Prostate gland (tissue), 2 donors: ENCODE data around the gene PNPLA5. TPM values are rescaled to one million over a fixed set of nuclear protein-coding genes. Genes with fewer than 3 reads are reported as not detected.

Source experiments
- DNase-seq: peaks from one replicate; pipeline ENCODE4 v3.0.0-alpha.2; 2019; ENCODE audit warnings: low spot score
- H3K27ac ChIP-seq, 2 donors: fragments of 200-600 bp; sonication (generic); 2 replicates each; pipeline ENCODE4 v1.5.1; 2017 to 2019
- H3K27me3 ChIP-seq: fragments of 200-600 bp; sonication (generic); replicated peaks from 2 replicates; pipeline ENCODE4 v1.5.1; 2019; ENCODE audit not compliant: insufficient read depth
- H3K36me3 ChIP-seq, 2 donors: fragments of 200-600 bp; sonication (generic); 1 replicate in 1 of 2; 2 replicates in 1 of 2; pipeline versions ENCODE4 v1.5.1 to v1.8.1; 2017 to 2019
- H3K4me1 ChIP-seq: fragments of 200-600 bp; sonication (generic); replicated peaks from 2 replicates; pipeline ENCODE4 v1.5.1; 2019
- H3K4me3 ChIP-seq, 2 donors: fragments of 200-600 bp; sonication (generic); 2 replicates each; pipeline ENCODE4 v1.5.1; 2017 to 2019
- H3K9me3 ChIP-seq: fragments of 200-600 bp; sonication (generic); 2 replicates; pipeline ENCODE4 v1.5.1; 2017
- POLR2A ChIP-seq: fragments of 450-650 bp; IDR thresholded peaks from one replicate; pipeline ENCODE4 v1.6.1; 2016; ENCODE audit warnings: antibody characterized with exemption, mild to moderate bottlenecking
- POLR2AphosphoS5 ChIP-seq: sonication (generic); formaldehyde crosslinking; IDR thresholded peaks from one replicate; pipeline ENCODE4 v1.6.1; 2017; ENCODE audit warnings: antibody characterized with exemption
- WGBS: methylation state at CpG from one replicate; pipeline ENCODE4 v1.1.5; 2018; 5-methylcytosine and 5-hydroxymethylcytosine counted together
- intact Hi-C: fragments of 100-400 bp; cut with DNase I; formaldehyde crosslinking; loops from one replicate; pipeline ENCODE4 v1.14.2; 2022
- total RNA-seq, 2 donors: library from RNA; depleted of rRNA; stranded (reverse); fragments of >200 nt; gene quantifications; one replicate each; pipeline ENCODE4 v1.1.0, GENCODE V29; 2016
- TF ChIP-seq, protein P1 (sequence below), 4 experiments: fragments of 200-600 bp in 2 of 4; fragments of 450-650 bp in 2 of 4; sonication (generic) in 2 of 4; IDR thresholded peaks; 1 replicate in 3 of 4; 2 replicates in 1 of 4; pipeline ENCODE4 v1.5.1; 2016 to 2019; ENCODE audit warnings: antibody characterized with exemption in 4 of 4, mild to moderate bottlenecking in 2 of 4, moderate library complexity in 2 of 4

PNPLA5 gene
- total RNA-seq, 2 donors from 2014 or later: not detected

DNA sequence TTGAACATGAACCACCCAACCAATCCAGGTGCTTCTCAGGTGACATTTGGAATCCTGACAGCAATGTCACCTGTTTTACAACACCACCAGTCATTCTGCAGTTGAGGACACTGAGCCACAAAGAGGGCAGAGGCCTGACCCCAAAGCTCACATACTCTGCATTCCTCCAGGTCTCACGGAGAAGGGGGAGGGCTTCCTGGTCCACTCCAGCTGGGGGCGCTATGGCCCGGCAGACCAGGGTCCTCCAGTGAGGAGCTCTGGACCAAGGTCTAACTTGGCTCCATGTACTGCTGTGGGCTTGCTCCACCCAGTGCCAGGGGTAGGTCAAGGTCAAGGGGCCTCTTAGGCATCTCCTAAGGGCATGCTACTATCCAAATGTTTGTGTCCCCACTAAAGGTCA, 30.3 kb upstream of the PNPLA5 start:
- H3K4me3 ChIP-seq: no peak overlapping the region
- intact Hi-C loops: no loop called here
- no peaks in the 10 kb centered on the region for H3K9me3 ChIP-seq
- no peaks in the 10 kb centered on the region for H3K36me3 ChIP-seq
- TF ChIP-seq, protein P1, sequence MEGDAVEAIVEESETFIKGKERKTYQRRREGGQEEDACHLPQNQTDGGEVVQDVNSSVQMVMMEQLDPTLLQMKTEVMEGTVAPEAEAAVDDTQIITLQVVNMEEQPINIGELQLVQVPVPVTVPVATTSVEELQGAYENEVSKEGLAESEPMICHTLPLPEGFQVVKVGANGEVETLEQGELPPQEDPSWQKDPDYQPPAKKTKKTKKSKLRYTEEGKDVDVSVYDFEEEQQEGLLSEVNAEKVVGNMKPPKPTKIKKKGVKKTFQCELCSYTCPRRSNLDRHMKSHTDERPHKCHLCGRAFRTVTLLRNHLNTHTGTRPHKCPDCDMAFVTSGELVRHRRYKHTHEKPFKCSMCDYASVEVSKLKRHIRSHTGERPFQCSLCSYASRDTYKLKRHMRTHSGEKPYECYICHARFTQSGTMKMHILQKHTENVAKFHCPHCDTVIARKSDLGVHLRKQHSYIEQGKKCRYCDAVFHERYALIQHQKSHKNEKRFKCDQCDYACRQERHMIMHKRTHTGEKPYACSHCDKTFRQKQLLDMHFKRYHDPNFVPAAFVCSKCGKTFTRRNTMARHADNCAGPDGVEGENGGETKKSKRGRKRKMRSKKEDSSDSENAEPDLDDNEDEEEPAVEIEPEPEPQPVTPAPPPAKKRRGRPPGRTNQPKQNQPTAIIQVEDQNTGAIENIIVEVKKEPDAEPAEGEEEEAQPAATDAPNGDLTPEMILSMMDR (IDR thresholded peaks at IDR 0.05): no peak
- TF ChIP-seq POLR2A (no peak), POLR2AphosphoS5 (no peak)
- H3K27me3 ChIP-seq: no peaks in the 10 kb centered on the region
- H3K4me1 ChIP-seq: no peaks in the 10 kb centered on the region
- 82% methylated on average over 3 of the region's 3 CpGs for WGBS
- H3K27ac ChIP-seq: no peak overlapping the region
- no peak for DNase-seq

DNA sequence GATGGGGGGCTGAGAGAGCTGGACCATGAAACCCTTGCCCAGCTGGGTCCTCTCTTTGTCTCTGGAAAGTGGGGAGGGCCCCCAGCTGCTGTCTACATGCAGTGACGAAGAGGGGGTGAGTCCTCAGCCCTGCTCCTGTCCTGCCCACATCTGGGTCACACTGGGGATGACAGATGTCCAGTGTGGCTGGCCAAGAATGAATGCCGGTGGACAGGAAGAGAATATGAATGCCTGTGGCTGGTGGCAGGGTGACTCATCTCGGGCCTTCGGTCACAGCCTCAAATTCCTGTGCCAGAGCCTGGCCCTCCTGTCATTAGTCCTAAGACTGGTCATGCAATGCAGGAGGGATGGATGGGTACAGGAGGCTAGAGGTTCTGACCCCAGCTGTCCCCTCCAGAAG, 29.6 kb upstream of the PNPLA5 start:
- H3K9me3 ChIP-seq: no peaks in the 10 kb centered on the region
- H3K27ac ChIP-seq: no peak overlapping the region
- no peaks in the 10 kb centered on the region for H3K36me3 ChIP-seq
- intact Hi-C loops: no loop called here
- no peak overlapping the region for H3K4me3 ChIP-seq
- no peak for TF ChIP-seq POLR2A
- TF ChIP-seq, protein P1 (IDR thresholded peaks at IDR 0.05): no peak
- no peak for TF ChIP-seq POLR2AphosphoS5
- WGBS: 34% methylated on average over 4 of the region's 4 CpGs
- no peaks in the 10 kb centered on the region for H3K4me1 ChIP-seq
- no peak for DNase-seq
- H3K27me3 ChIP-seq: no peaks in the 10 kb centered on the region

DNA sequence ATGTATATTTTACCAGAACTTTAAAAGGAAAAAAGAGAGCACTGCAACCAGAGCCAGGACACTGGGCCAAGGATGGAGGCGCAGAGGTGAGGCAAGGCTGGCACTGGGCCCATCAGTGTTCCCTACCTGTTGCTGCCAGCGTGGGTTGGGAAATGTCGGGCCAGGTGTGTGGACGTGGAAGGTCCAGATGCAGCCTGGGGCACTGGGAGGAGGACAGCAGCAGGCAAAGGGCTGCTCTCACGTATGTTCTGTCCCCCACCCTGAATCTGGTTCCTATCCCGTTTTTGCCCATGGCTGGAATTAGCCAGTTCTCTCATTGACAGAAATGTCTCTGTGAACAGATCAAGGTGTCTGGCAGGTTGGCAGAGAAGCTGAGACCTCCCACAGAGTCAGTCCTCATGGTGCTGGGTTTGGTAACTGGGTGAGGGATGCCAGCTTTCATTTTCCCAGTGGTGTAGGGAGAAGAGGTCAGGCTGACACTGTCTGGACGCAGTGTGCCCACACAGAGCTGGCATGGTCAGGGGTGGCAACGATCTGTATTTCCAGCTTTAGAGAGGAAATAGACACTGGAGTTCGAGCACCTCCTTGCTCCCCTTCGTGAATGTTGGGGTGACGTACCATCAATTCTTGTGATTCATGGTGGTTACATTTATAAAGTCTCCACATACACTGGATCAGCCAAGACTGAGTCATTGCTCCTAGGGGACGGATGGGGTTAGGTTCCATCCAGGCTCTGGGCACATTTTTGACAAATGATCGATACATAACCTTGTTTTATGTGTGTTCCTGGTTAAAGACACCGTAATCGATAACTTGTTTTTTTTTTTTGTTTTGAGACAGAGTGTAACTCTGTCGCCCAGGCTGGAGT, 27.5 kb upstream of the PNPLA5 start:
- DNase-seq: peak; percentile 58

DNA sequence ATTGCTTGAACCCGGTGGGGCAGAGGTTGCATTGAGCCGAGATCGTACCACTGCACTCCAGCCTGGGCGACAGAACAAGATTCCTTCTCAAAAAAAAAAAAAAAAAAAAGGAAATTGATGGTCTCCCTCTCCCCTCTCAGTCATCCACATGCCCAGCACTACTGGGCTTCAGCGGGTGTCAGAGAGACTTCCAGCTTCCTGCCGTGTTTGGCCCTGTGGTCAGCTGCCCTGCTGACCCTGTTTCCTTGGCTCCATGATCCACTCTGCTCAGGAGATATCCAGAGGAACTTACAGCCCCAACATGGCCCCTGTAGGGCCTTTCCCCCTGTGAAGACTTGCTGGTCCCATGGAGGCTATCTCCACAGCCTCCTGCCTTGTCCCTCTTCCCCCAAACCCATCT, 25.7 kb upstream of the PNPLA5 start:
- no peaks in the 10 kb centered on the region for H3K9me3 ChIP-seq
- 89% methylated on average over 6 of the region's 6 CpGs for WGBS
- H3K4me1 ChIP-seq: no peaks in the 10 kb centered on the region
- intact Hi-C loops: no loop called here
- no peaks in the 10 kb centered on the region for H3K27me3 ChIP-seq
- H3K36me3 ChIP-seq: no peaks in the 10 kb centered on the region
- H3K4me3 ChIP-seq: no peak overlapping the region
- H3K27ac ChIP-seq: no peak overlapping the region
- TF ChIP-seq, protein P1 (IDR thresholded peaks at IDR 0.05): no peak
- no peak for TF ChIP-seq POLR2A
- TF ChIP-seq POLR2AphosphoS5: no peak
- no peak for DNase-seq

More for the DNA sequence above, 27.5 kb upstream of the PNPLA5 start:
- 67% methylated on average over 16 of the region's 16 CpGs for WGBS
- Histone ChIP-seq H3K4me3 (no peak overlapping the region), H3K9me3 (no peaks in the 10 kb centered on the region), H3K27me3 (no peaks in the 10 kb centered on the region), H3K36me3 (no peaks in the 10 kb centered on the region), H3K4me1 (no peaks in the 10 kb centered on the region), H3K27ac (no peak overlapping the region)
- intact Hi-C loops: no loop called here
- no peak for TF ChIP-seq POLR2A
- peak; percentile 45 for TF ChIP-seq POLR2AphosphoS5
- TF ChIP-seq, protein P1 (IDR thresholded peaks at IDR 0.05): no peak

DNA sequence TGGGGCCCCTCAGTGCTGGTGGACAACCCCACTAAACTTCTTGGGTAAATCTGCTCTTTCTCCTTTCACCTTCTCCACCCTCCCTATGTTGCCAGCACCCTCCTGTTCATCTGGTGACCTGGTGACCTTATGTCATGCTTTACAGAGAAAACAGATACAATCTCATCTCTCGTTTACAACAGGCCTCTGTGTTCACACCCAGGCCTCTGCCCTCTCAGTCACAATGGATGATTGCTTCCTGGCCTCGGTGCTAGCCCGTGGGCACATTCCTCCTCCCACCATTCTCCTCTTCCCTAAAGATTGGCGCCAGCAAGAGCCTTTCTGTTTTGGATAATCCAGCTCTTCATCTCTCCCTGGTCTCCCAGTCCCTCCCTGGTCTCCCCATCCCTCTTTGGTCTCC, 19.5 kb upstream of the PNPLA5 start:
- Histone ChIP-seq H3K27me3 (no peaks in the 10 kb centered on the region), H3K36me3 (no peaks in the 10 kb centered on the region), H3K27ac (no peak overlapping the region), H3K9me3 (no peaks in the 10 kb centered on the region), H3K4me1 (no peaks in the 10 kb centered on the region), H3K4me3 (no peak overlapping the region)
- no peak for DNase-seq
- intact Hi-C loops: no loop called here
- WGBS: 8% methylated on average over 4 of the region's 4 CpGs
- TF ChIP-seq POLR2A: no peak
- no peak for TF ChIP-seq POLR2AphosphoS5
- TF ChIP-seq, protein P1 (IDR thresholded peaks at IDR 0.05): no peak
